Left lung (tissue), 10 donors: ENCODE results near the gene REEP1. TPM values are rescaled to one million over a fixed set of nuclear protein-coding genes. Genes with fewer than 3 reads are reported as not detected.

Experiments used
- ATAC-seq: fragments of 200-7000 bp; cut with Tn5 transposase; one replicate; pipeline ENCODE4 v1.9.1; 2020; ENCODE audit warnings: moderate library complexity
- DNase-seq, 4 donors: peaks; one replicate each; pipeline ENCODE4 v3.0.0-alpha.2; 2013 to 2020
- H3K27ac ChIP-seq, 2 donors: fragments of 200-600 bp; sonication (generic) in 1 of 2; one replicate each; pipeline versions ENCODE4 v1.5.0 to v1.8.0; 2020 to 2021
- H3K27me3 ChIP-seq, 2 donors: fragments of 200-600 bp; sonication (generic) in 1 of 2; one replicate each; pipeline versions ENCODE4 v1.5.0 to v1.8.0; 2020 to 2021
- H3K36me3 ChIP-seq, 2 donors: fragments of 200-600 bp; sonication (generic) in 1 of 2; one replicate each; pipeline versions ENCODE4 v1.5.0 to v1.8.0; 2020 to 2021
- H3K4me1 ChIP-seq, 2 donors: fragments of 200-600 bp; one replicate each; pipeline ENCODE4 v1.8.0; 2021
- H3K4me3 ChIP-seq, 2 donors: fragments of 200-600 bp; sonication (generic) in 1 of 2; one replicate each; pipeline versions ENCODE4 v1.5.0 to v1.8.0; 2020 to 2021; ENCODE audit warnings: mild to moderate bottlenecking in 1 of 2
- H3K9me3 ChIP-seq, 2 donors: fragments of 200-600 bp; sonication (generic) in 1 of 2; one replicate each; pipeline versions ENCODE4 v1.5.0 to v1.8.0; 2020 to 2021
- CTCF ChIP-seq, 2 donors: fragments of 200-600 bp; sonication (generic) in 1 of 2; IDR thresholded peaks; one replicate each; pipeline versions ENCODE4 v1.5.0 to v1.8.0; 2021; ENCODE audit warnings: antibody characterized with exemption in 2 of 2
- intact Hi-C, 2 donors: fragments of 100-400 bp; cut with DNase I; formaldehyde crosslinking; loops; one replicate each; pipeline versions ENCODE4 v1.11.2 to v1.14.2; 2022
- polyA plus RNA-seq, 6 donors: library from polyadenylated mRNA; unstranded; fragments of 120-200 nt; gene quantifications; one replicate each; pipeline ENCODE4 v1.2.1, GENCODE V29; 2013; ENCODE audit not compliant: insufficient read length in 6 of 6
- total RNA-seq, 2 donors: library from RNA; stranded (reverse); fragmentation: NEBNext Ultra II Directional; extraction: Animal tissue kit (Norgen Biotek cat#: 25700); gene quantifications; one replicate each; pipeline ENCODE4 v1.2.1, GENCODE V29; 2021
- donor health status: DM: no; HTN: yes; CAD: no.
- donor health status: DM: no; HTN: no; CAD: no.

The REEP1 gene
- total and polyA plus RNA-seq, 8 donors: 4.8 to 19.9 (median 17.1) TPM

GRCh38 chr2:86331384-86331783, 6.0 kb downstream of the REEP1 start:
- ATAC-seq (no peak), DNase-seq (no peak)
- Histone ChIP-seq H3K4me1 (peaks cover 0 to 5% of the 10 kb centered on the region in 2 donors), H3K27me3 (peaks cover 0 to 28% of the 10 kb centered on the region in 2 donors), H3K4me3 (no peak overlapping the region), H3K9me3 (no peaks in the 10 kb centered on the region), H3K36me3 (no peaks in the 10 kb centered on the region), H3K27ac (no peak overlapping the region)
- no peak for TF ChIP-seq CTCF (IDR thresholded peaks at IDR 0.05)
- intact Hi-C loops: no loop called here

GRCh38 chr2:86330001-86330400, 7.4 kb downstream of the REEP1 start:
- intact Hi-C loops: no loop called here
- no peaks in the 10 kb centered on the region for H3K9me3 ChIP-seq

GRCh38 chr2:86323273-86324021, 14.0 kb downstream of the REEP1 start:
- H3K27me3 ChIP-seq: no peaks in the 10 kb centered on the region
- no peaks in the 10 kb centered on the region for H3K36me3 ChIP-seq
- H3K9me3 ChIP-seq: no peaks in the 10 kb centered on the region
- no peak for TF ChIP-seq CTCF (IDR thresholded peaks at IDR 0.05)
- no peak for DNase-seq
- intact Hi-C loops: no loop called here
- H3K27ac ChIP-seq: no peak overlapping the region
- ATAC-seq: no peak
- no peaks in the 10 kb centered on the region for H3K4me1 ChIP-seq
- no peak overlapping the region for H3K4me3 ChIP-seq

More at GRCh38 chr2:86330001-86330400, 7.4 kb downstream of the REEP1 start:
- H3K4me1 ChIP-seq: no peaks in the 10 kb centered on the region
- no peak for TF ChIP-seq CTCF (IDR thresholded peaks at IDR 0.05)
- no peaks in the 10 kb centered on the region for H3K36me3 ChIP-seq
- ATAC-seq (no peak), DNase-seq (no peak)
- peaks cover 0 to 15% of the 10 kb centered on the region in 2 donors for H3K27me3 ChIP-seq
- no peak overlapping the region for H3K27ac ChIP-seq
- H3K4me3 ChIP-seq: no peak overlapping the region

- Histone ChIP-seq H3K27me3 (no peaks in the 10 kb centered on the region), H3K27ac (no peak overlapping the region), H3K4me3 (no peak overlapping the region), H3K36me3 (no peaks in the 10 kb centered on the region), H3K9me3 (no peaks in the 10 kb centered on the region), H3K4me1 (no peaks in the 10 kb centered on the region)
- no peak for ATAC-seq
- intact Hi-C loops: no loop called here
- no peak for TF ChIP-seq CTCF (IDR thresholded peaks at IDR 0.05)
- no peak for DNase-seq
Measured at GRCh38 chr2:86319700-86320580, 17.5 kb downstream of the REEP1 start.

GRCh38 chr2:86315084-86315483, 22.3 kb downstream of the REEP1 start:
- no peaks in the 10 kb centered on the region for H3K9me3 ChIP-seq
- no peak overlapping the region for H3K4me3 ChIP-seq
- no peak overlapping the region for H3K27ac ChIP-seq
- intact Hi-C loops: no loop called here
- DNase-seq (no peak), ATAC-seq (no peak)
- no peaks in the 10 kb centered on the region for H3K4me1 ChIP-seq
- no peak for TF ChIP-seq CTCF (IDR thresholded peaks at IDR 0.05)
- H3K36me3 ChIP-seq: no peaks in the 10 kb centered on the region
- H3K27me3 ChIP-seq: no peaks in the 10 kb centered on the region
